Left lung (tissue), 10 donors: ENCODE results near the gene RPL13. TPM values are rescaled to one million over a fixed set of nuclear protein-coding genes. Genes with fewer than 3 reads are reported as not detected.

Experiments used
- ATAC-seq: fragments of 200-7000 bp; cut with Tn5 transposase; one replicate; pipeline ENCODE4 v1.9.1; 2020; ENCODE audit warnings: moderate library complexity
- DNase-seq, 4 donors: peaks; one replicate each; pipeline ENCODE4 v3.0.0-alpha.2; 2013 to 2020
- H3K27ac ChIP-seq, 2 donors: fragments of 200-600 bp; sonication (generic) in 1 of 2; one replicate each; pipeline versions ENCODE4 v1.5.0 to v1.8.0; 2020 to 2021
- H3K27me3 ChIP-seq, 2 donors: fragments of 200-600 bp; sonication (generic) in 1 of 2; one replicate each; pipeline versions ENCODE4 v1.5.0 to v1.8.0; 2020 to 2021
- H3K36me3 ChIP-seq, 2 donors: fragments of 200-600 bp; sonication (generic) in 1 of 2; one replicate each; pipeline versions ENCODE4 v1.5.0 to v1.8.0; 2020 to 2021
- H3K4me1 ChIP-seq, 2 donors: fragments of 200-600 bp; one replicate each; pipeline ENCODE4 v1.8.0; 2021
- H3K4me3 ChIP-seq, 2 donors: fragments of 200-600 bp; sonication (generic) in 1 of 2; one replicate each; pipeline versions ENCODE4 v1.5.0 to v1.8.0; 2020 to 2021; ENCODE audit warnings: mild to moderate bottlenecking in 1 of 2
- H3K9me3 ChIP-seq, 2 donors: fragments of 200-600 bp; sonication (generic) in 1 of 2; one replicate each; pipeline versions ENCODE4 v1.5.0 to v1.8.0; 2020 to 2021
- intact Hi-C, 2 donors: fragments of 100-400 bp; cut with DNase I; formaldehyde crosslinking; loops; one replicate each; pipeline versions ENCODE4 v1.11.2 to v1.14.2; 2022
- polyA plus RNA-seq, 6 donors: library from polyadenylated mRNA; unstranded; fragments of 120-200 nt; gene quantifications; one replicate each; pipeline ENCODE4 v1.2.1, GENCODE V29; 2013; ENCODE audit not compliant: insufficient read length in 6 of 6
- total RNA-seq, 2 donors: library from RNA; stranded (reverse); fragmentation: NEBNext Ultra II Directional; extraction: Animal tissue kit (Norgen Biotek cat#: 25700); gene quantifications; one replicate each; pipeline ENCODE4 v1.2.1, GENCODE V29; 2021
- TF ChIP-seq, protein P1 (sequence below), 2 donors: fragments of 200-600 bp; sonication (generic) in 1 of 2; IDR thresholded peaks; one replicate each; pipeline versions ENCODE4 v1.5.0 to v1.8.0; 2021; ENCODE audit warnings: antibody characterized with exemption in 2 of 2
- donor health status: DM: no; HTN: yes; CAD: no.
- donor health status: DM: no; HTN: no; CAD: no.

The RPL13 gene
- total and polyA plus RNA-seq, 8 donors: 1,639 to 3,194 (median 2,418) TPM

GRCh38 chr16:89596061-89596689, 35.7 kb downstream of the RPL13 start:
- Histone ChIP-seq H3K27me3 (no peaks in the 10 kb centered on the region), H3K4me3 (no peak overlapping the region), H3K36me3 (no peaks in the 10 kb centered on the region), H3K9me3 (no peaks in the 10 kb centered on the region), H3K4me1 (no peaks in the 10 kb centered on the region), H3K27ac (no peak overlapping the region)
- no peak for ATAC-seq
- TF ChIP-seq, protein P1, sequence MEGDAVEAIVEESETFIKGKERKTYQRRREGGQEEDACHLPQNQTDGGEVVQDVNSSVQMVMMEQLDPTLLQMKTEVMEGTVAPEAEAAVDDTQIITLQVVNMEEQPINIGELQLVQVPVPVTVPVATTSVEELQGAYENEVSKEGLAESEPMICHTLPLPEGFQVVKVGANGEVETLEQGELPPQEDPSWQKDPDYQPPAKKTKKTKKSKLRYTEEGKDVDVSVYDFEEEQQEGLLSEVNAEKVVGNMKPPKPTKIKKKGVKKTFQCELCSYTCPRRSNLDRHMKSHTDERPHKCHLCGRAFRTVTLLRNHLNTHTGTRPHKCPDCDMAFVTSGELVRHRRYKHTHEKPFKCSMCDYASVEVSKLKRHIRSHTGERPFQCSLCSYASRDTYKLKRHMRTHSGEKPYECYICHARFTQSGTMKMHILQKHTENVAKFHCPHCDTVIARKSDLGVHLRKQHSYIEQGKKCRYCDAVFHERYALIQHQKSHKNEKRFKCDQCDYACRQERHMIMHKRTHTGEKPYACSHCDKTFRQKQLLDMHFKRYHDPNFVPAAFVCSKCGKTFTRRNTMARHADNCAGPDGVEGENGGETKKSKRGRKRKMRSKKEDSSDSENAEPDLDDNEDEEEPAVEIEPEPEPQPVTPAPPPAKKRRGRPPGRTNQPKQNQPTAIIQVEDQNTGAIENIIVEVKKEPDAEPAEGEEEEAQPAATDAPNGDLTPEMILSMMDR (IDR thresholded peaks at IDR 0.05): no peak
- peak in 1 of 4 donors; percentile 68 for DNase-seq
- intact Hi-C loops: no loop called here

- H3K36me3 ChIP-seq: no peaks in the 10 kb centered on the region
- H3K4me1 ChIP-seq: peaks cover 2 to 3% of the 10 kb centered on the region in 2 donors
- intact Hi-C loops: no loop called here
- ATAC-seq: no peak
- no peak overlapping the region for H3K4me3 ChIP-seq
- peak in 1 of 4 donors; percentile 57 for DNase-seq
- no peaks in the 10 kb centered on the region for H3K9me3 ChIP-seq
- H3K27ac ChIP-seq: no peak overlapping the region
- H3K27me3 ChIP-seq: peaks cover 0 to 4% of the 10 kb centered on the region in 2 donors
- TF ChIP-seq, protein P1 (IDR thresholded peaks at IDR 0.05): no peak
Observed at GRCh38 chr16:89596957-89597649, 36.6 kb downstream of the RPL13 start.

GRCh38 chr16:89598199-89598598, 37.7 kb downstream of the RPL13 start:
- no peak overlapping the region for H3K4me3 ChIP-seq
- no peaks in the 10 kb centered on the region for H3K36me3 ChIP-seq
- H3K27me3 ChIP-seq: peaks cover 0 to 15% of the 10 kb centered on the region in 2 donors
- no peak for ATAC-seq
- no peak for DNase-seq
- no peaks in the 10 kb centered on the region for H3K9me3 ChIP-seq
- no peak overlapping the region for H3K27ac ChIP-seq
- peaks cover 10 to 14% of the 10 kb centered on the region in 2 donors for H3K4me1 ChIP-seq
- TF ChIP-seq, protein P1 (IDR thresholded peaks at IDR 0.05): no peak
- intact Hi-C loops: no loop called here

DNA sequence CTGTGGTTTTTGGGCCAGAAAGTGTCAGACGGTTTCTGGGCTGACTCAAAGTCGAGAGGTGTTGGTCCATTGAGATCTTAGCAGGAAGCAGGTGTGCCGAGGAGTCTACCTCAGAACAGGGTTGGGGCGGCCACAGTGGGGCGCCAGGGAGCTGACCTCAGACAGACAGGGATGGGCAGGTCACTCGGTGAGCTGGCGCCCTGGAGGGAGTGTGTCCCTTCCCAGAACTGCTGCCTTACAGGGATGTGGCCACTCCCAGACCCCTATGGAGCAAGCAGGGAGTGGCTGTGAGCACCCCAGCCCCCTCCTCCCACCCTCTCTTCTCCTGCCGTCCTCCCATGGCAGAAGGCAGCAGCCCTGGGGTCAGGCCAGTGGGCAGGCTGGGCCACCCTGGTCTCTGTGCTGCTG, 39.0 kb downstream of the RPL13 start:
- H3K4me1 ChIP-seq: peaks cover 10 to 14% of the 10 kb centered on the region in 2 donors
- H3K4me3 ChIP-seq: no peak overlapping the region
- intact Hi-C loops: no loop called here
- H3K9me3 ChIP-seq: no peaks in the 10 kb centered on the region
- H3K36me3 ChIP-seq: no peaks in the 10 kb centered on the region
- ATAC-seq: no peak
- peaks cover 0 to 17% of the 10 kb centered on the region in 2 donors for H3K27me3 ChIP-seq
- peak in 1 of 4 donors; percentile 49 for DNase-seq
- no peak overlapping the region for H3K27ac ChIP-seq
- TF ChIP-seq, protein P1 (IDR thresholded peaks at IDR 0.05): no peak

- intact Hi-C loops: no loop called here
- TF ChIP-seq, protein P1 (IDR thresholded peaks at IDR 0.05): no peak
Observed at GRCh38 chr16:89599902-89600301, 39.4 kb downstream of the RPL13 start.

More at GRCh38 chr16:89599902-89600301, 39.4 kb downstream of the RPL13 start:
- no peak overlapping the region for H3K4me3 ChIP-seq
- ATAC-seq (no peak), DNase-seq (no peak)
- peaks cover 10 to 14% of the 10 kb centered on the region in 2 donors for H3K4me1 ChIP-seq
- H3K9me3 ChIP-seq: no peaks in the 10 kb centered on the region
- H3K36me3 ChIP-seq: no peaks in the 10 kb centered on the region
- H3K27ac ChIP-seq: no peak overlapping the region
- peaks cover 0 to 17% of the 10 kb centered on the region in 2 donors for H3K27me3 ChIP-seq
